Endodermal cell (in vitro differentiated cells): ENCODE results near the gene RAB40C. TPM values are rescaled to one million over a fixed set of nuclear protein-coding genes. Genes with fewer than 3 reads are reported as not detected.

Source experiments
- DNase-seq: peaks from one replicate; pipeline ENCODE4 v3.0.0-alpha.2; 2017
- H3K27ac ChIP-seq: 2 replicates; pipeline ENCODE4 v1.5.1; 2013; ENCODE audit warnings: mild to moderate bottlenecking, low read depth, low read length, moderate library complexity
- H3K27me3 ChIP-seq: 2 replicates; pipeline ENCODE4 v1.6.1; 2013; ENCODE audit warnings: mild to moderate bottlenecking, low read length, moderate library complexity; ENCODE audit not compliant: insufficient read depth, control insufficient read depth, poor library complexity, severe bottlenecking
- H3K36me3 ChIP-seq: 2 replicates; pipeline ENCODE4 v1.7.0; 2013; ENCODE audit warnings: mild to moderate bottlenecking, low read length, moderate library complexity; ENCODE audit not compliant: control insufficient read depth, insufficient read depth
- H3K4me1 ChIP-seq: one replicate; pipeline ENCODE4 v1.7.0; 2013; ENCODE audit warnings: low read length; ENCODE audit not compliant: control insufficient read depth, insufficient read depth
- H3K4me3 ChIP-seq: 2 replicates; pipeline ENCODE4 v1.5.1; 2013; ENCODE audit warnings: mild to moderate bottlenecking, low read length, moderate library complexity
- H3K9ac ChIP-seq: 2 replicates; pipeline ENCODE4 v1.6.1; 2013; ENCODE audit warnings: mild to moderate bottlenecking, low read length, moderate library complexity; ENCODE audit not compliant: poor library complexity, severe bottlenecking; ENCODE audit errors: extremely low read depth
- H3K9me3 ChIP-seq: 2 replicates; pipeline ENCODE4 v1.6.1; 2013; ENCODE audit warnings: mild to moderate bottlenecking, low read length, moderate library complexity; ENCODE audit not compliant: control insufficient read depth
- H3K27ac Mint-ChIP-seq: 2 replicates; pipeline ENCODE4 v1.8.0; 2020; ENCODE audit warnings: mixed read lengths
- H3K27me3 Mint-ChIP-seq: 2 replicates; pipeline ENCODE4 v1.8.0; 2021; ENCODE audit warnings: mild to moderate bottlenecking, mixed read lengths; ENCODE audit not compliant: insufficient read depth
- H3K36me3 Mint-ChIP-seq: 2 replicates; pipeline ENCODE4 v1.8.0; 2020; ENCODE audit warnings: low read depth, mixed read lengths
- H3K4me1 Mint-ChIP-seq: 2 replicates; pipeline ENCODE4 v1.8.0; 2020; ENCODE audit warnings: mixed read lengths
- H3K4me3 Mint-ChIP-seq: 2 replicates; pipeline ENCODE4 v1.8.0; 2020; ENCODE audit warnings: mild to moderate bottlenecking, moderate library complexity, mixed read lengths
- H3K9me3 Mint-ChIP-seq: 2 replicates; pipeline ENCODE4 v1.8.0; 2020; ENCODE audit warnings: mild to moderate bottlenecking, mixed read lengths
- CTCF ChIP-seq: fragments of 200-600 bp; sonication (generic); conservative IDR thresholded peaks from 2 replicates; pipeline ENCODE4 v1.5.0; 2021; ENCODE audit warnings: antibody characterized with exemption, mild to moderate bottlenecking
- WGBS, 2 experiments: methylation state at CpG; one replicate each; pipeline versions ENCODE4 v1.1.5 to v1.1.7; 2013; ENCODE audit warnings: missing lambda C conversion rate in 2 of 2, mixed read lengths in 1 of 2; ENCODE audit not compliant: insufficient coverage in 1 of 2, insufficient read length in 1 of 2; 5-methylcytosine and 5-hydroxymethylcytosine counted together
- total RNA-seq, 2 donors: library from RNA; stranded (reverse); fragmentation: NEBNext Ultra II Directional in 1 of 2; extraction: Animal tissue kit (Norgen Biotek cat#: 25700) in 1 of 2; gene quantifications; 2 replicates in 1 of 2; 3 replicates in 1 of 2; pipeline ENCODE4 v1.2.1, GENCODE V29; 2021

The RAB40C gene
- total RNA-seq, 2 donors from 2014 or later, result 21.3 to 25.9 TPM

- H3K9me3 Mint-ChIP-seq, result no peaks in the 10 kb centered on the region
- H3K4me3 ChIP-seq, result peak overlapping the region; percentile 87
- H3K36me3 Mint-ChIP-seq, result no peaks in the 10 kb centered on the region
- no peaks in the 10 kb centered on the region for H3K9me3 ChIP-seq
- no peak for DNase-seq
- no peaks in the 10 kb centered on the region for H3K27me3 Mint-ChIP-seq
- H3K4me1 Mint-ChIP-seq, result no peaks in the 10 kb centered on the region
- no peaks in the 10 kb centered on the region for H3K27me3 ChIP-seq
- peak overlapping the region; percentile 68 for H3K4me3 Mint-ChIP-seq
- peak overlapping the region; percentile 74 for H3K9ac ChIP-seq
- TF ChIP-seq CTCF, result no peak
- H3K27ac Mint-ChIP-seq, result no peak overlapping the region
- H3K27ac ChIP-seq, result no peak overlapping the region
- no peaks in the 10 kb centered on the region for H3K36me3 ChIP-seq
- no peaks in the 10 kb centered on the region for H3K4me1 ChIP-seq
- WGBS, 2 experiments, result 12 to 29% methylated on average over 17 to 44 of the region's 44 CpGs
Observed at GRCh38 chr16:649631-650030, 59.8 kb downstream of the RAB40C start.

- H3K27me3 Mint-ChIP-seq, result no peaks in the 10 kb centered on the region
- WGBS, 2 experiments, result 94 to 99% methylated on average over 15 to 22 of the region's 22 CpGs
Observed at GRCh38 chr16:651844-652243, 62.0 kb downstream of the RAB40C start.

GRCh38 chr16:652454-653305 is 62.8 kb downstream of the RAB40C start:
- Mint-ChIP-seq H3K4me3 (no peak overlapping the region), H3K27me3 (no peaks in the 10 kb centered on the region), H3K36me3 (no peaks in the 10 kb centered on the region), H3K27ac (no peak overlapping the region), H3K9me3 (no peaks in the 10 kb centered on the region), H3K4me1 (no peaks in the 10 kb centered on the region)
- Histone ChIP-seq H3K36me3 (no peaks in the 10 kb centered on the region), H3K9me3 (no peaks in the 10 kb centered on the region), H3K4me1 (no peaks in the 10 kb centered on the region), H3K27ac (no peak overlapping the region), H3K27me3 (no peaks in the 10 kb centered on the region), H3K9ac (no peak overlapping the region), H3K4me3 (no peak overlapping the region)
- no peak for DNase-seq
- TF ChIP-seq CTCF, result no peak
- 95 to 97% methylated on average over 23 to 28 of the region's 28 CpGs for WGBS, 2 experiments

More at GRCh38 chr16:651844-652243, 62.0 kb downstream of the RAB40C start:
- no peak for TF ChIP-seq CTCF
- no peaks in the 10 kb centered on the region for H3K27me3 ChIP-seq
- no peaks in the 10 kb centered on the region for H3K9me3 Mint-ChIP-seq
- no peak overlapping the region for H3K27ac ChIP-seq
- H3K4me3 ChIP-seq, result no peak overlapping the region
- H3K4me3 Mint-ChIP-seq, result no peak overlapping the region
- H3K9me3 ChIP-seq, result no peaks in the 10 kb centered on the region
- no peaks in the 10 kb centered on the region for H3K4me1 ChIP-seq
- H3K36me3 ChIP-seq, result no peaks in the 10 kb centered on the region
- DNase-seq, result no peak
- no peak overlapping the region for H3K9ac ChIP-seq
- no peaks in the 10 kb centered on the region for H3K36me3 Mint-ChIP-seq
- no peak overlapping the region for H3K27ac Mint-ChIP-seq
- no peaks in the 10 kb centered on the region for H3K4me1 Mint-ChIP-seq
